ENCODE results near the gene VPS39. TPM values are rescaled to one million over a fixed set of nuclear protein-coding genes. Genes with fewer than 3 reads are reported as not detected.

The VPS39 gene, protein sequence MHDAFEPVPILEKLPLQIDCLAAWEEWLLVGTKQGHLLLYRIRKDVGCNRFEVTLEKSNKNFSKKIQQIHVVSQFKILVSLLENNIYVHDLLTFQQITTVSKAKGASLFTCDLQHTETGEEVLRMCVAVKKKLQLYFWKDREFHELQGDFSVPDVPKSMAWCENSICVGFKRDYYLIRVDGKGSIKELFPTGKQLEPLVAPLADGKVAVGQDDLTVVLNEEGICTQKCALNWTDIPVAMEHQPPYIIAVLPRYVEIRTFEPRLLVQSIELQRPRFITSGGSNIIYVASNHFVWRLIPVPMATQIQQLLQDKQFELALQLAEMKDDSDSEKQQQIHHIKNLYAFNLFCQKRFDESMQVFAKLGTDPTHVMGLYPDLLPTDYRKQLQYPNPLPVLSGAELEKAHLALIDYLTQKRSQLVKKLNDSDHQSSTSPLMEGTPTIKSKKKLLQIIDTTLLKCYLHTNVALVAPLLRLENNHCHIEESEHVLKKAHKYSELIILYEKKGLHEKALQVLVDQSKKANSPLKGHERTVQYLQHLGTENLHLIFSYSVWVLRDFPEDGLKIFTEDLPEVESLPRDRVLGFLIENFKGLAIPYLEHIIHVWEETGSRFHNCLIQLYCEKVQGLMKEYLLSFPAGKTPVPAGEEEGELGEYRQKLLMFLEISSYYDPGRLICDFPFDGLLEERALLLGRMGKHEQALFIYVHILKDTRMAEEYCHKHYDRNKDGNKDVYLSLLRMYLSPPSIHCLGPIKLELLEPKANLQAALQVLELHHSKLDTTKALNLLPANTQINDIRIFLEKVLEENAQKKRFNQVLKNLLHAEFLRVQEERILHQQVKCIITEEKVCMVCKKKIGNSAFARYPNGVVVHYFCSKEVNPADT
- total RNA-seq (43.9 and 48.0 TPM in 2 replicates), polyA plus RNA-seq (28.8 and 33.8 TPM in 2 replicates)

DNA sequence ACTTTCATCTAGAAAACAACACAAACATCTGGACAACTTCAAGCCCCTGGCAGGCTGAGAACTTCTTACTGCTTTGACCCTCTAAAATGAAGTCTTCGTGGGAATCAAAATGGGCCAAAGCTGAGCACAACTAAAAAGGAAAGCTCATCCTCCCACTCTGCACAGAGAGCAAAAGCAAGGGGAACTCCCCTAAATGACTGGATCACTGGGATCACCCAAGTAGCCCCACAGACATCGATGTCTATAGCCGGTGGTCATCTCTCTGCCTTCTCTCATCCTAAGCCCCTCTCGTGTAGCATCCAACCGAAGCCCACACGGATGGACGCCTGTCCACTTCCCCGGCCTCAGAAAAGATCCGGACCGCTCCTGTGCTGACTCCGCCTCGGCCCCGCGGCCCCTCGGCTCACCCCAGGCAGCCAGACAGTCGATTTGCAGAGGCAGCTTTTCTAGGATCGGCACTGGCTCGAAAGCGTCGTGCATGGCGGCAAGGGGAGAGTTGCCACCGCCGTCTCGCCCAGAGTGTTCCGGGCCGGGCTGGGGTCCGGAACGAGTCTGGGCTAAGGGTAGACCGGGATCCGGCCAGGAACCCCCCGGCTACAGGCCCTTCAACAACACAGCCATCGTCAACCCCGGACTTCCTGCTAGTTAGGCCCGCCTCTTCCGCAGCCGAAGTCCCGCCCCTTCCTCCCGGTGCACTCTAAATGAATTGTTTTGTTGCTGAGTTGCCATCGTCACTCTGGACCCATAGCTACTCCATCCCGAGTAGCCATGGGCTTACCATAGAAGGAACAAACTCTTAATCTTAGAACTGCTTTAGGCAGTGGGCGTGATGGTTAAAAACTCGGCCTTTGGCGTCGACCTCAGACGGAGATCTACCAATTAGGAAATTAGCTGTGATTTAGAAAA, at the start of gene VPS39:
VPS39 (minus strand) TSS at position 631 of the 906 bp plus-strand sequence; CDS start at position 480, 151 bp downstream.
- Histone ChIP-seq H4K20me1 (ENCODE audit: insufficient read depth, poor library complexity, severe bottlenecking) (no peaks in the 10 kb centered on the region), H3K4me3 (peak within 1 kb of the TSS; percentile 87), H3K9me2 (replicated peaks; ENCODE audit: insufficient read depth) (no peaks in the 10 kb centered on the region), H3K36me3 (replicated peaks; ENCODE audit: insufficient read depth, low read depth) (no peaks in the 10 kb centered on the region), H3K27me3 (no peaks in the 10 kb centered on the region), H3K79me2 (peaks cover 50% of the 10 kb centered on the region), H2AFZ (peak within 1 kb of the TSS; percentile 75), H3K9me3 (ENCODE audit: low read depth) (no peaks in the 10 kb centered on the region), H3K27ac (peak within 1 kb of the TSS; percentile 87), H3K4me2 (peak within 1 kb of the TSS; percentile 76), H3K4me1 (ENCODE audit: insufficient read depth) (peaks cover 3% of the 10 kb centered on the region)
- WGBS (ENCODE audit: low lambda C conversion rate, missing lambda C conversion rate): 3% methylated on average over 45 of the region's 45 CpGs
- DNase-seq (ENCODE audit: low spot score): peak; percentile 92
- TF ChIP-seq, protein P1, sequence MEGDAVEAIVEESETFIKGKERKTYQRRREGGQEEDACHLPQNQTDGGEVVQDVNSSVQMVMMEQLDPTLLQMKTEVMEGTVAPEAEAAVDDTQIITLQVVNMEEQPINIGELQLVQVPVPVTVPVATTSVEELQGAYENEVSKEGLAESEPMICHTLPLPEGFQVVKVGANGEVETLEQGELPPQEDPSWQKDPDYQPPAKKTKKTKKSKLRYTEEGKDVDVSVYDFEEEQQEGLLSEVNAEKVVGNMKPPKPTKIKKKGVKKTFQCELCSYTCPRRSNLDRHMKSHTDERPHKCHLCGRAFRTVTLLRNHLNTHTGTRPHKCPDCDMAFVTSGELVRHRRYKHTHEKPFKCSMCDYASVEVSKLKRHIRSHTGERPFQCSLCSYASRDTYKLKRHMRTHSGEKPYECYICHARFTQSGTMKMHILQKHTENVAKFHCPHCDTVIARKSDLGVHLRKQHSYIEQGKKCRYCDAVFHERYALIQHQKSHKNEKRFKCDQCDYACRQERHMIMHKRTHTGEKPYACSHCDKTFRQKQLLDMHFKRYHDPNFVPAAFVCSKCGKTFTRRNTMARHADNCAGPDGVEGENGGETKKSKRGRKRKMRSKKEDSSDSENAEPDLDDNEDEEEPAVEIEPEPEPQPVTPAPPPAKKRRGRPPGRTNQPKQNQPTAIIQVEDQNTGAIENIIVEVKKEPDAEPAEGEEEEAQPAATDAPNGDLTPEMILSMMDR (IDR thresholded peaks at IDR 0.05; ENCODE audit: poor library complexity): no peak
- TF ChIP-seq EZH2phosphoT487 (IDR thresholded peaks at IDR 0.05; ENCODE audit: low read depth, severe bottlenecking, unreplicated experiment) (no peak), EZH2 (IDR thresholded peaks at IDR 0.05; ENCODE audit: borderline replicate concordance) (no peak)

DNA sequence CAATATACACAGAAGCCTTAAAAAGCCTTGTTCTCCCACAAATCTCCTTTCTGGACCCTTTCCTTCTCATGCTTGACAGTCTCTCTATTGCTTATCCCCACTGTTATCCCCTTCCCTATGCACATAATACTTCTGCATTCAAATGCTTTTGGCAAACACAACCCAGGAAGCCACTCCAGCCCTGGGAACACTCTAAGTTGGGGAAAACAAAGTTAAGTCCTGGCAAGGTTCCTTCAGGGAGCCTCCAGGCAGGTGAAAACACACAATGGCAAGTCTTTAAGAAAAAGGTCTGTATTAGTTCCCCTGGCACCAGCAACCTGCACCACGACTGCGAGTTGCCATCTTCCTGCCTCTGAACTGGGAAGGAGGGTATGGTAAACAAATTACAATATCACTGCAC, 45.2 kb upstream of the VPS39 start:
- Histone ChIP-seq H3K4me1 (ENCODE audit: insufficient read depth) (no peaks in the 10 kb centered on the region), H3K9me2 (replicated peaks; ENCODE audit: insufficient read depth) (no peaks in the 10 kb centered on the region), H3K27me3 (no peaks in the 10 kb centered on the region), H4K20me1 (ENCODE audit: insufficient read depth, poor library complexity, severe bottlenecking) (no peaks in the 10 kb centered on the region), H2AFZ (no peak overlapping the region), H3K4me3 (no peak overlapping the region), H3K36me3 (replicated peaks; ENCODE audit: insufficient read depth, low read depth) (peaks cover 3% of the 10 kb centered on the region), H3K79me2 (peaks cover 3% of the 10 kb centered on the region), H3K4me2 (no peak overlapping the region), H3K27ac (no peak overlapping the region), H3K9me3 (ENCODE audit: low read depth) (peaks cover 8% of the 10 kb centered on the region)
- WGBS (ENCODE audit: low lambda C conversion rate, missing lambda C conversion rate): 68% methylated on average over 2 of the region's 2 CpGs
- DNase-seq (ENCODE audit: low spot score): no peak
- no peak for TF ChIP-seq EZH2phosphoT487 (IDR thresholded peaks at IDR 0.05; ENCODE audit: low read depth, severe bottlenecking, unreplicated experiment)
- TF ChIP-seq, protein P1 (IDR thresholded peaks at IDR 0.05; ENCODE audit: poor library complexity): no peak
- TF ChIP-seq EZH2 (IDR thresholded peaks at IDR 0.05; ENCODE audit: borderline replicate concordance): no peak

DNA sequence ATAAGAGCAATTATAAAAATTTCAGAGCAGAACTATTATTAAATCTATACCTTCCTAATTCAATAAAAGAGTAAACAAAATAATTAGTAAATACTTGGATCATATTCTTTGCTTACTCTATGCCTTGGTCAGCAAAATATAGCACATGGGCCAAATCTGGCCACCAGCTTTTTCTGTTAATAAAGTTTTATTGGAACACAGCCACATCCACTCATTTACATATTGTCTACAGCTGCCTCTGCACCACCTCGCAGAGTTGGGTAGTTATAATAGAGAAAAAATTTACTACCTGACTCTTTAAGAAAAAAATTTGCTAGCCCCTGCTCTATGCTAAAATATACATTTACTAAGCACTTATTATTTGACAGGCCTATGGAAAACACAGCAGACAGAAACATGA, 32.7 kb upstream of the VPS39 start:
- H3K4me2 ChIP-seq: no peak overlapping the region
- no peak for DNase-seq (ENCODE audit: low spot score)
- no peaks in the 10 kb centered on the region for H3K4me1 ChIP-seq (ENCODE audit: insufficient read depth)
- H2AFZ ChIP-seq: no peak overlapping the region
- no peaks in the 10 kb centered on the region for H3K27me3 ChIP-seq
- no peak overlapping the region for H3K4me3 ChIP-seq
- H3K9me2 ChIP-seq (replicated peaks; ENCODE audit: insufficient read depth): no peaks in the 10 kb centered on the region
- no peaks in the 10 kb centered on the region for H3K9me3 ChIP-seq (ENCODE audit: low read depth)
- 100% methylated on average over 1 of the region's 1 CpG for WGBS (ENCODE audit: low lambda C conversion rate, missing lambda C conversion rate)
- no peaks in the 10 kb centered on the region for H4K20me1 ChIP-seq (ENCODE audit: insufficient read depth, poor library complexity, severe bottlenecking)
- H3K36me3 ChIP-seq (replicated peaks; ENCODE audit: insufficient read depth, low read depth): no peaks in the 10 kb centered on the region
- no peak for TF ChIP-seq EZH2 (IDR thresholded peaks at IDR 0.05; ENCODE audit: borderline replicate concordance)
- no peak for TF ChIP-seq EZH2phosphoT487 (IDR thresholded peaks at IDR 0.05; ENCODE audit: low read depth, severe bottlenecking, unreplicated experiment)
- TF ChIP-seq, protein P1 (IDR thresholded peaks at IDR 0.05; ENCODE audit: poor library complexity): no peak
- H3K79me2 ChIP-seq: peaks cover 14% of the 10 kb centered on the region
- no peak overlapping the region for H3K27ac ChIP-seq

Data from hepatocyte (in vitro differentiated cells).